A549 (cell line): ENCODE data around the gene ENOX2. TPM values are rescaled to one million over a fixed set of nuclear protein-coding genes. Genes with fewer than 3 reads are reported as not detected.
"Not testable (repeated sequence)": the region's sequence is repeated elsewhere in the genome, so short reads cannot be mapped to it uniquely, and the experiment has no call there.

Source experiments
- ATAC-seq, 2 experiments: fragments of 200-7000 bp in 1 of 2; fragments of >200 bp in 1 of 2; cut with Nextera tagmentation in 1 of 2; cut with Tn5 transposase in 1 of 2; 3 replicates each; pipeline versions ENCODE4 v1.8.0 to v1.9.1; 2018 to 2020; ENCODE audit warnings: mild to moderate bottlenecking in 1 of 2, moderate library complexity in 1 of 2
- CTCF ChIA-PET: fragments of 300-600 bp; sonication (Branson Sonifier 250); formaldehyde crosslinking; extraction: SDS; loops from one replicate; lab custom pipeline; 2021; ENCODE audit warnings: antibody characterized with exemption, inconsistent platforms; lab: Yijun Ruan, JAX
- POLR2A ChIA-PET: fragments of 350-600 bp; formaldehyde crosslinking; extraction: SDS; loops from one replicate; lab custom pipeline; 2021; ENCODE audit warnings: antibody characterized with exemption, inconsistent platforms; lab: Yijun Ruan, JAX
- DNase-seq, 2 experiments: peaks; one replicate each; pipeline versions ENCODE4 v3.0.0 to v3.0.0-alpha.2; 2011 to 2016; ENCODE audit warnings: low read depth in 1 of 2, low spot score in 1 of 2
- FAIRE-seq: peaks from 2 replicates; lab custom pipeline; 2011; peaks lifted over from hg19 to GRCh38; lab: Jason Lieb, UNC
- H3K27ac ChIP-seq, 2 experiments: fragments of >200 bp; sonication (Bioruptor Twin); formaldehyde crosslinking; 3 replicates each; pipeline ENCODE4 v1.5.1; 2016 to 2017
- H3K4me1 ChIP-seq: fragments of >200 bp; sonication (Bioruptor Twin); formaldehyde crosslinking; 3 replicates; pipeline ENCODE4 v1.6.1; 2016
- H3K4me2 ChIP-seq: fragments of >200 bp; sonication (Bioruptor Twin); formaldehyde crosslinking; 3 replicates; pipeline ENCODE4 v1.6.1; 2016
- H3K4me3 ChIP-seq: fragments of >200 bp; sonication (Bioruptor Twin); formaldehyde crosslinking; 3 replicates; pipeline ENCODE4 v1.5.1; 2016
- H3K9me3 ChIP-seq: fragments of >200 bp; sonication (Bioruptor Twin); formaldehyde crosslinking; 3 replicates; pipeline ENCODE4 v1.6.1; 2016
- CBX2 ChIP-seq: fragments of 200-600 bp; sonication (generic); IDR thresholded peaks from 2 replicates; pipeline ENCODE4 v1.6.1; 2016; ENCODE audit warnings: low read depth, mild to moderate bottlenecking, borderline replicate concordance
- CHD4 ChIP-seq: fragments of 200-600 bp; sonication (generic); IDR thresholded peaks from 2 replicates; pipeline ENCODE4 v1.6.1; 2016; ENCODE audit warnings: antibody characterized with exemption, mild to moderate bottlenecking, borderline replicate concordance
- EHMT2 ChIP-seq: fragments of 200-600 bp; sonication (generic); IDR thresholded peaks from 2 replicates; pipeline ENCODE4 v1.6.1; 2016; ENCODE audit warnings: antibody characterized with exemption, low read depth, mild to moderate bottlenecking, moderate library complexity
- ELK1 ChIP-seq: fragments of 150-350 bp; IDR thresholded peaks from 2 replicates; pipeline ENCODE4 v1.6.1; 2014; ENCODE audit warnings: low read depth, mild to moderate bottlenecking, low read length
- EP300 ChIP-seq, 2 experiments: fragments of >200 bp; sonication (Bioruptor Twin); formaldehyde crosslinking; IDR thresholded peaks; 2 replicates in 1 of 2; 3 replicates in 1 of 2; pipeline ENCODE4 v1.6.1; 2016 to 2017
- FOSL2 ChIP-seq, 2 experiments: fragments of 450-650 bp in 1 of 2; fragments of >200 bp in 1 of 2; sonication (Bioruptor Twin) in 1 of 2; formaldehyde crosslinking; IDR thresholded peaks; 2 replicates each; pipeline versions ENCODE4 v1.5.0 to v1.6.1; 2016 to 2020; ENCODE audit warnings: mild to moderate bottlenecking in 1 of 2, moderate library complexity in 1 of 2
- FOXS1 ChIP-seq: fragments of 250-450 bp; sonication (Bioruptor Pico); IDR thresholded peaks from 2 replicates; pipeline ENCODE4 v1.5.0; 2020; ENCODE audit warnings: mild to moderate bottlenecking, moderate library complexity
- GATA3 ChIP-seq: IDR thresholded peaks from 2 replicates; pipeline ENCODE4 v1.6.1; 2012; ENCODE audit warnings: borderline replicate concordance
- HOXA7 ChIP-seq: fragments of 250-450 bp; sonication (Bioruptor Pico); IDR thresholded peaks from 2 replicates; pipeline ENCODE4 v1.5.0; 2020; ENCODE audit warnings: mild to moderate bottlenecking, moderate library complexity
- HOXB5 ChIP-seq: fragments of 250-450 bp; sonication (Bioruptor Pico); IDR thresholded peaks from 2 replicates; pipeline ENCODE4 v1.5.0; 2020; ENCODE audit warnings: mild to moderate bottlenecking, moderate library complexity
- JUN ChIP-seq, 2 experiments: fragments of >200 bp; sonication (Bioruptor Twin); formaldehyde crosslinking; IDR thresholded peaks; 2 replicates in 1 of 2; 3 replicates in 1 of 2; pipeline ENCODE4 v1.6.1; 2016 to 2017
- JUNB ChIP-seq: fragments of >200 bp; sonication (Bioruptor Twin); formaldehyde crosslinking; IDR thresholded peaks from 2 replicates; pipeline ENCODE4 v1.6.1; 2016
- NPAS2 ChIP-seq: fragments of 250-450 bp; sonication (Bioruptor Pico); IDR thresholded peaks from 2 replicates; pipeline ENCODE4 v1.8.0; 2022; ENCODE audit warnings: mild to moderate bottlenecking, moderate library complexity, borderline replicate concordance
- PHF8 ChIP-seq: fragments of 200-600 bp; sonication (generic); IDR thresholded peaks from 2 replicates; pipeline ENCODE4 v1.6.1; 2016; ENCODE audit warnings: low read depth, mild to moderate bottlenecking, antibody characterized with exemption, moderate library complexity, borderline replicate concordance
- RAD21 ChIP-seq, 2 experiments: fragments of >200 bp in 1 of 2; sonication (Bioruptor Twin) in 1 of 2; formaldehyde crosslinking in 1 of 2; IDR thresholded peaks in 1 of 2; conservative IDR thresholded peaks in 1 of 2; 2 replicates in 1 of 2; 3 replicates in 1 of 2; pipeline ENCODE4 v1.6.1; 2012 to 2018; ENCODE audit warnings: inconsistent platforms in 1 of 2
- RCOR1 ChIP-seq: fragments of 150-350 bp; IDR thresholded peaks from 2 replicates; pipeline ENCODE4 v1.6.1; 2014; ENCODE audit warnings: antibody characterized with exemption, low read length, low read depth
- RFX5 ChIP-seq: fragments of 450-650 bp; IDR thresholded peaks from 2 replicates; pipeline ENCODE4 v1.7.1; 2014; ENCODE audit warnings: antibody characterized with exemption, mild to moderate bottlenecking, moderate library complexity
- RNF2 ChIP-seq: fragments of 200-600 bp; sonication (generic); IDR thresholded peaks from 2 replicates; pipeline ENCODE4 v1.6.1; 2016; ENCODE audit warnings: low read depth, mild to moderate bottlenecking, antibody characterized with exemption, moderate library complexity, borderline replicate concordance
- SMC3 ChIP-seq: fragments of >200 bp; sonication (Bioruptor Twin); formaldehyde crosslinking; IDR thresholded peaks from 3 replicates; pipeline ENCODE4 v1.6.1; 2018; ENCODE audit warnings: inconsistent platforms
- TFCP2L1 ChIP-seq: fragments of 250-450 bp; sonication (Bioruptor Pico); IDR thresholded peaks from 2 replicates; pipeline ENCODE4 v1.5.0; 2021; ENCODE audit warnings: mild to moderate bottlenecking
- WGBS: methylation state at CpG from one replicate; pipeline ENCODE4 v1.1.6; 2017; ENCODE audit errors: missing lambda C conversion rate; 5-methylcytosine and 5-hydroxymethylcytosine counted together
- polyA plus RNA-seq, 4 experiments: library from polyadenylated mRNA; depleted of rRNA in 3 of 4; stranded (reverse); fragments of >200 nt; fragmentation: RNase III in 1 of 4; extraction: RNeasy Plus Mini Kit Qiagen cat#74134 plus additional on column Dnase treatment in 1 of 4; gene quantifications; 2 replicates in 3 of 4; 3 replicates in 1 of 4; pipeline ENCODE4 v1.2.3, GENCODE V29; 2011 to 2017
- TF ChIP-seq, protein P1 (sequence below): fragments of 200-600 bp; sonication (generic); IDR thresholded peaks from 2 replicates; pipeline ENCODE4 v1.6.1; 2016; ENCODE audit warnings: antibody characterized with exemption, mild to moderate bottlenecking, moderate library complexity
- TF ChIP-seq, protein P2 (sequence below): IDR thresholded peaks from 2 replicates; pipeline ENCODE4 v1.6.1; 2012; ENCODE audit warnings: low read depth, borderline replicate concordance

The ENOX2 gene
- polyA plus RNA-seq, 2 of the 4 experiments (the other 2 are of a cell fraction) = 10.3 to 35.5 TPM

DNA sequence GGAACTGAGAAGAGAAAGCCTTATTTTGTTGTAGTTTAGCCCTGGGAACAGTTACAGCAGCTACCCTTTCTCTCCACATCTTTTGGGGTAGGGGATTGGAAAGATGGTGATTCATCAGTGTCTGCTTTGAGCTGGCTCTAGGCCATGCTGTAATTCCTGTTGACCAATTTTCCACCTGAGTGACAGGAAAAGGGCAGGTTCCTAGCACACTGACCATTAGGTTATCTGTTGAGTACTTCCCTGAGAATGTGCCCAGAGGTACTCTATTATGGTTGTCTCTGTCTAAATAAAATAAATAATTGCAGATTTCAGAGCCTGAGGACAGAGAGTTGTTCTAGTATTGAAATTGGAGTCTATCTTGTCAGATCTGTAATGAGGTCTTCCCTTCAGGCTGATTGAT is 109.0 kb downstream of the ENOX2 start:
- Histone ChIP-seq H3K9me3 (no peaks in the 10 kb centered on the region), H3K4me3 (no peak overlapping the region)
- POLR2A ChIA-PET = no interaction called here
- DNase-seq (no peak), FAIRE-seq (no peak)
- no peak for TF ChIP-seq NPAS2
- TF ChIP-seq ELK1 = no peak
- no peak for TF ChIP-seq FOSL2 (IDR thresholded peaks at IDR 0.05)
- no peak for TF ChIP-seq FOSL2 (CRISPR knock-in tag; IDR thresholded peaks at IDR 0.05)
- TF ChIP-seq JUN (IDR thresholded peaks at IDR 0.05) = no peak
- TF ChIP-seq TFCP2L1 (CRISPR knock-in tag) = no peak
- TF ChIP-seq GATA3 = no peak
- TF ChIP-seq CHD4 = no peak
- TF ChIP-seq, protein P1, sequence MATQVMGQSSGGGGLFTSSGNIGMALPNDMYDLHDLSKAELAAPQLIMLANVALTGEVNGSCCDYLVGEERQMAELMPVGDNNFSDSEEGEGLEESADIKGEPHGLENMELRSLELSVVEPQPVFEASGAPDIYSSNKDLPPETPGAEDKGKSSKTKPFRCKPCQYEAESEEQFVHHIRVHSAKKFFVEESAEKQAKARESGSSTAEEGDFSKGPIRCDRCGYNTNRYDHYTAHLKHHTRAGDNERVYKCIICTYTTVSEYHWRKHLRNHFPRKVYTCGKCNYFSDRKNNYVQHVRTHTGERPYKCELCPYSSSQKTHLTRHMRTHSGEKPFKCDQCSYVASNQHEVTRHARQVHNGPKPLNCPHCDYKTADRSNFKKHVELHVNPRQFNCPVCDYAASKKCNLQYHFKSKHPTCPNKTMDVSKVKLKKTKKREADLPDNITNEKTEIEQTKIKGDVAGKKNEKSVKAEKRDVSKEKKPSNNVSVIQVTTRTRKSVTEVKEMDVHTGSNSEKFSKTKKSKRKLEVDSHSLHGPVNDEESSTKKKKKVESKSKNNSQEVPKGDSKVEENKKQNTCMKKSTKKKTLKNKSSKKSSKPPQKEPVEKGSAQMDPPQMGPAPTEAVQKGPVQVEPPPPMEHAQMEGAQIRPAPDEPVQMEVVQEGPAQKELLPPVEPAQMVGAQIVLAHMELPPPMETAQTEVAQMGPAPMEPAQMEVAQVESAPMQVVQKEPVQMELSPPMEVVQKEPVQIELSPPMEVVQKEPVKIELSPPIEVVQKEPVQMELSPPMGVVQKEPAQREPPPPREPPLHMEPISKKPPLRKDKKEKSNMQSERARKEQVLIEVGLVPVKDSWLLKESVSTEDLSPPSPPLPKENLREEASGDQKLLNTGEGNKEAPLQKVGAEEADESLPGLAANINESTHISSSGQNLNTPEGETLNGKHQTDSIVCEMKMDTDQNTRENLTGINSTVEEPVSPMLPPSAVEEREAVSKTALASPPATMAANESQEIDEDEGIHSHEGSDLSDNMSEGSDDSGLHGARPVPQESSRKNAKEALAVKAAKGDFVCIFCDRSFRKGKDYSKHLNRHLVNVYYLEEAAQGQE = no peak
- TF ChIP-seq RAD21 (conservative IDR thresholded peaks at IDR 0.05 in 1 of 2, IDR thresholded peaks at IDR 0.05 in 1 of 2) = no peak
- TF ChIP-seq HOXB5 (CRISPR knock-in tag) = no peak
- no peak for TF ChIP-seq SMC3
- TF ChIP-seq EP300 (IDR thresholded peaks at IDR 0.05) = no peak
- no peak for TF ChIP-seq EHMT2
- TF ChIP-seq, all 56 proteins: peak for 0
- Histone ChIP-seq H3K4me2 (no peak overlapping the region), H3K4me1 (no peaks in the 10 kb centered on the region), H3K27ac (no peak overlapping the region)
- CTCF ChIA-PET = no interaction called here
- ATAC-seq = no peak

- POLR2A ChIA-PET = not testable (repeated sequence)
- 96% methylated on average over 2 of the region's 2 CpGs for whole genome bisulfite sequencing
Observed at GRCh38 chrX:130791870-130792269, 111.1 kb downstream of the ENOX2 start.

GRCh38 chrX:130789793-130790192 is 113.2 kb downstream of the ENOX2 start:
- ATAC-seq = no peak
- Histone ChIP-seq H3K4me1 (no peaks in the 10 kb centered on the region), H3K4me2 (no peak overlapping the region), H3K4me3 (no peak overlapping the region), H3K27ac (no peak overlapping the region), H3K9me3 (no peaks in the 10 kb centered on the region)
- 95% methylated on average over 2 of the region's 2 CpGs for WGBS
- CTCF ChIA-PET = no interaction called here
- POLR2A ChIA-PET = no interaction called here
- no peak for TF ChIP-seq HOXA7 (CRISPR knock-in tag)
- TF ChIP-seq PHF8 = no peak
- no peak for TF ChIP-seq RCOR1
- no peak for TF ChIP-seq TFCP2L1 (CRISPR knock-in tag)
- no peak for TF ChIP-seq CBX2
- no peak for TF ChIP-seq EHMT2
- no peak for TF ChIP-seq RNF2
- TF ChIP-seq, protein P2, sequence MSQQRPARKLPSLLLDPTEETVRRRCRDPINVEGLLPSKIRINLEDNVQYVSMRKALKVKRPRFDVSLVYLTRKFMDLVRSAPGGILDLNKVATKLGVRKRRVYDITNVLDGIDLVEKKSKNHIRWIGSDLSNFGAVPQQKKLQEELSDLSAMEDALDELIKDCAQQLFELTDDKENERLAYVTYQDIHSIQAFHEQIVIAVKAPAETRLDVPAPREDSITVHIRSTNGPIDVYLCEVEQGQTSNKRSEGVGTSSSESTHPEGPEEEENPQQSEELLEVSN = no peak
- TF ChIP-seq FOXS1 (CRISPR knock-in tag) = no peak
- TF ChIP-seq RFX5 = no peak
- TF ChIP-seq JUNB = no peak
- FAIRE-seq = no peak
- no peak for DNase-seq

More at GRCh38 chrX:130791870-130792269, 111.1 kb downstream of the ENOX2 start:
- H3K4me3 ChIP-seq, CTCF ChIA-PET, H3K9me3 ChIP-seq, H3K4me1 ChIP-seq, ATAC-seq, DNase-seq, H3K27ac ChIP-seq, H3K4me2 ChIP-seq, FAIRE-seq: not testable (repeated sequence)
